Measurements from ENCODE around the gene ATP9A.
"Not testable (repeated sequence)": the region's sequence is repeated elsewhere in the genome, so short reads cannot be mapped to it uniquely, and the experiment has no call there.

Gene ATP9A

DNA sequence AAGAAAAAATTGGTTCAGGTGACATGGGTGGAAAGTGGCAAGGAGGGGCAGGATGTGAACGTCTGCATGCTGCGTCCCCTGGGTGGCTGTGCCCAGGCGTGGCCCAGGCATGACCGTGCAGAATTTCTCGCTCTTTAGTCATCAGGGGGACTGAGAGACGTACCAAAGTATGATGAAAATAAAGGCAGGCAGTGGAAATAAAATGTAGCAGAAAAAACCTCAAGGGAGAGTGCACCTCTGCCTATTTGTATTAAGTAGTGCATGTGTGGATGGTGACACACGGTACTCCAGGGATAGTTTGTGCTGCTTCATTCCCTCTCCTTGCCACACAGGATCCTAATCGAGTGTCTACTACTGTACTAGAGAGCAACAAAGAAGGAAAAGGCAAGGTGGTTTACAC, 81.1 kb downstream of the ATP9A start:
- DNase-seq: no peak

DNA sequence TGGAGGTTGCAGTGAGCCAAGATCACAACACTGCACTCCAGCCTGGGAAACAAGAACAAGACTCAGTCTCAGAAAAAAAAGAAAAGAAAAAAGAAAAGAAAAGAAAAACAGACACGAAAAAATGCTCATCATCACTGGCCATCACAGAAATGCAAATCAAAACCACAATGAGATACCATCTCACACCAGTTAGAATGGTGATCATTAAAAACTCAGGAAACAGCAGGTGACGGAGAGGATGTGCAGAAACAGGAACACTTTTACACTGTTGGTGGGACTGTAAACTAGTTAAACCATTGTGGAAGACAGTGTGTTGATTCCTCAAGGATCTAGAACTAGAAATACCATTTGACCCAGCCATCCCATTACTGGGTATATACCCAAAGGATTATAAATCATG, 82.7 kb downstream of the ATP9A start:
- DNase-seq: not testable (repeated sequence)

DNA sequence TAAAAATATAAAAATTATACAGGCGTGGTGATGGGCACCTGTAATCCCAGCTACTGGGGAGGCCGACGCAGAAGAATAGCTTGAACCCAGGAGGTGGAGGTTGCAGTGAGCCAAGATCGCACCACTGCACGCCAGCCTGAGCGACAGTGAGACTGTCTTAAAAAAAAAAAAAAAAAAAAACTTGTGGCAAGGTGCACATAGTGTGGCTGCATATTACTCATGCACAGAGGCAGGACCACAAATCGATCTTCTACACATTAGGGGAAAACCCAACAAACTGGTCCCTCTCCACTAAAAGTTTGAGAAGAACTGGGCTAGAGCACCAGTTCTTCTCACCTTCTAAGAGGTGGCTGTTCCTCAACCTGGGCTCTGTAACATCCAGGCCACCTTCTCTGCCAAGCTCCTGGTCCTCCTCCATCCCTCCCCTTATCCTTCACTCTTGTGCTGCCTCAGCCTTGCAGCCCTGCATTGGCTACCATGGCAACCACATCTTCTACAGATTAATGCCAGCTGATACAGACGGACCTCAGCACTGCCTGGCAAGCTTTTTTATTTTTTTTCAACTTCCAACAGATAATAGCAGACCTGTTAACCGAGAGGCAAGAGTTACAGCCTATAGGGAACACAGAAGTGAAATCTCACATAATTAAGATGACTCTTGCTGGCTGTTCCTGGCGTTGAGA, 88.0 kb downstream of the ATP9A start:
- no peak for DNase-seq

DNA sequence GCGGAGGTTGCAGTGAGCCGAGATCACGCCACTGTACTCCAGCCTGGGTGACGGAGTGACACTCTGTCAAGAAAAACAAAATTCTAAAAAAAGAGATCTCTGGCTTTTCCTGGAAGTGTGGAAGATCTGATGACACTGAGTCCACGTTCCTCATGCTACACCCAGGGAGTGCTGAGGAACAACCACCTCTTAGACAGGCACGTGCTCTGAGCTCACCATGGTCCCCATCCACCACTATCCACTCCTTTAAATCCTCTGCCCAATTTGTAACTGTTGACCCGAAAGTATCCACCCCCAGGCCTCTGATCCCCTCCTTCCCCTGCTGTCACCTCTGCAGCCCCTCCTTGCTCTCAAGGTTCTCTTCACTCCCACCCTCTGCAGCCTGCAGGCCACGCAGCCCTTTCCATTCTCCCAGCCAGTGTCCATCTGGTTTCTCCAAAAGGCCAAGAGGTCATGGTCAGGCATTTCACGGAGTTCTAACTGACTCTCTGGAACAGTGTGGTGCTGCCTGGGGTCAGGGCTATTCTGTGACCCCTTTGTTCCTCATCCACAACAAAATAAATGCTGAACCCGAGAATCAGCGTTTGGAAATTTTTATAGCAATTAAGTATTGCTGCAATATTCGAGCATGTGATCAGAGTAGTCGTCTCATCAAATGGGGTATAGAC, 88.8 kb downstream of the ATP9A start:
- DNase-seq: no peak

DNA sequence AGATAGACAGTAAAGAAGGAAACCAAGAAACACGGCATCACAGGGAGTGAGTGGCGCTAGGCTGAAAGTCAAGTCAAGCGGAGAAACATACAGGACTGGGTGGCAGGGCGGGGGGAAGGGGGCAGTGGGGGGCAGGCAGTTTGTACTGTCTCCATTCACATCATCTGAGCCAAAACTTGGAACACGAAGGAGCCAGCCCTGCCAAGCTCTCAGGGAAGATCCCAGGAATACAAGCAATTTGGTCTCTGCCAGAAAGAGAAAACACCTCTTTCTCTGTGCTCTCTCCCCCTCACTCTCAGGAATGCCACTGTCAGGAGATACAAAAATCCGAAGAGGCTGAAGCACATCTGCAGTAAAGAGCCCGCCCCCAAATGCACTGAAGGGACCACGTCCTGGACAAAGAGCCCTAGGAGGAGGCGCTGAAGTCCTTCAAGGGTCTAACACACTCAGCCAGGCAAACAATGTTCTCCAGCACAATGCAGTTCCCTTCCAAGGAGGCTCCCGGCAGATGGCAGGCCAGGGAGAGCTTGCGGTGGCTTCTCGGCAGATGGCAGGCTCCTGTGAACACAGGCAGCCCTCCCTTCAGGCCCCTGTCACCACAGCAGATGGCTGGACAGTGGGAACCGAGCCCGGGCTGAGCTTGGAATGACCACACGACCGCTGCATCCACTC, 90.0 kb downstream of the ATP9A start:
- peak; percentile 26 for DNase-seq

DNA sequence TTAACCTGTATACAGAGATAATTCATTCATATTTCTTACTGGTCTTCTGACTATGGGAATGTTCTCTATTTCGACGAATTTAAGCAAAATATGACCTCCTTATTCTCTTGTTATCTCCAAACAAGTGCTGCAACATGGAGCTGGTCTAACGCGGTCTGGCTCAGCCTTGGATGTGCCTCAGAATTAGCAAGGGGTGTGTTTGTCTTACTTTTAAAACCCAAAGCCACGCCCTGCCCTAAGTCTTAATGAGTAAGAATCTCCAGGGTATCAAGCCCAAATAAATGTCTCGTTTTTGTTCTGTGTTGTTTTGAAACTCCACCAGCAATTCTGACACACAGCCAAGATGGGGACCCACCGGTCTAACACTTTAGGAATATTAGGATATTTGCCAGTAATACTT, 99.2 kb downstream of the ATP9A start:
- no peak for DNase-seq

DNA sequence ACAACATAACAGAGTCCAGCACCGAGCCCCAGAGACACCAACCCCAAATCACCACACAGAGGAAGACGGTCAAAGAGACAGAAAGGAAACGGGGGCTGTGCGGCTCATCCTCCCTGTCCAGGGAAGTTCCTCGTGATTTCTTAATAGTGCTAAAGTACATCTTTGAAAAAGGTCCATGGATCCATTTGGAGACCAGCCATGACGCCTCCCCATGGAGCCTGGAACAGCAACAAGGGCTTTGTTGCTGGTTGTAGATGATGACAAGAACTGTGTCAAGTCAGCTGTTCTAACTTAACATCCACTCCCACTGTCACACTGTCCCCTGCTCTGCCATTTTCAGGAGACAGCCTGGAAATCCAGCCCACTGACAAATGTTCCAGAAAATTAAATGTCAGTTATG, 99.7 kb downstream of the ATP9A start:
- no peak for DNase-seq

DNA sequence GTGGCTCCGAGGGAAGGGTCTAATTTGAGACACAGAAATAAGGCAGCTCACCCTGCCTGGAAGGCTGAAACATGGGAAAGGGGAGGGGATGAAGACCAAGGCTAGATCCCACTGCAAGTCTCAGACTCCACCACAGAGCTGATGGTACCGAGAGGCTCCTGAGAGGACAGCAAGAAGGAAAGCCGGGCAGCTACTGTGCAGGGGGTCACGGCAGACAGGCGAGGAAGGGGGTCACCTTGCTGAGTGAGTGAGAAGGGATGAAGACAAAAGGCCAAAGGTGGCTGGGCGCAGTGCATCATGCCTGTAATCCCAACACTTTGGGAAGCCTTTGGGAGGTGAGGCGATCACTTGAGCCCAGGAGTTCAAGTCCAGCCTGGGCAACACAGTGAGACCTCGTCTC, 100.7 kb downstream of the ATP9A start:
- no peak for DNase-seq

DNA sequence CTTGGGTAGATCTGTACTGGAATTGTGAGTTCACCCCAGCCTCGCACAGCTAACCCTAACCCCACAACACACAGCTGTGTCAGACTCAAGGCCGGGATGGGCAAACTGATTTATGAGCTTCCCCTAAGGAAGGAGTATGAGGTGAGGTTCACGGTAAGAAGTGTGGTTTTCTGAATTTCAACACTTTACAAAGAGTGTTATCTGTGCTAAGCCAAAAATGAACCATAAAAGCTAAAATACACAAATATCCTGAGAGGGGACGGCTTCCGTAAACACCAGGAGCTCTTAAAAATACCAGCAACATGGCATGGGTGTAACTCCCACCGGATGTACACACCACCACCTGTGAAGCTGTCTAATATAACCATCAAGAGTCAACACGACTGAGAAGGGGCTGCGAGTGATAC, 101.2 kb downstream of the ATP9A start:
- DNase-seq: no peak

DNA sequence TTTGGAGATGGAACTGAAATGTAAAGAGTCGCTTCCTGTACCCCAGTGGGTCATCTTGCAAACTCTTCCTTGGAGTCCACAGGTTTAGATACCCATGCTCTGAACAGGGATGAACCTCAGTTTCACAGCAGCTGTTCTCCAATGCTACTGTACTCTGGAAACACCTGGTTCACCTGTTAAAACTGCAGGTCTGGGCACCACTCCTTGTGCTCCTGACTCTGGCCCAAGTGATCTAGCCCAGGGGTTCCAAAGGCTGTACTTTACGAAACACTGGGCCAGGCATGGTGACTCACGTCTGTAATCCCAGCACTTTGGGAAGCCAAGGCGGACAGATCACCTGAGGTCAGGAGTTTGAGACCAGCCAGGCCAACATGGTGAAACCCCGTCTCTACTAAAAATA, 102.1 kb downstream of the ATP9A start:
- DNase-seq: no peak

DNA sequence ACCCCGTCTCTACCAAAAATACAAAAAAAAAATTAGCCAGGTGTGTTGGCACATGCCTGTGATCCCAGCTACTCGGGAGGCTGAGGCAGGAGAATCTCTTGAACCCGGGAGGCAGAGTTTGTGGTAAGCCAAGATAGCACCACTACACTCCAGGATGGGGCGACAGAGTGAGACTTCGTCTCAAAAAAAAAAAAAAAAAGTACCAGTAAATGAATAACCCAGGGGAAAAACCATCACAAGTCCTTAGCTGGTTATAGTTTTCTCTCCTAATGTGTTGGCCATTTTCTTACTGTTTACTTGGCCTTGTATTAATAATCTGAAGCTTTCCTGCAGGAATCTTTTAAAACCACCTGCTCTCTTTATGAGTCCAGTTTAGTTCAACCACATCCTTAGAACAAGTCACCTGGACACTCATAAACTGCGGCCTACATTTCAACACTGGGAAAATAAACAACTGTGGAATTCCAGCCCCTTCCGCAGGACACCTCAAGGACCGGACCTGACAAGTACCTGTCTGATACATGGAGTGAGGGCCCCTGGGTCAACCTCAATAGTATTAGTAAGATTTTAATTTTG, 102.6 kb downstream of the ATP9A start:
- DNase-seq: no peak

DNA sequence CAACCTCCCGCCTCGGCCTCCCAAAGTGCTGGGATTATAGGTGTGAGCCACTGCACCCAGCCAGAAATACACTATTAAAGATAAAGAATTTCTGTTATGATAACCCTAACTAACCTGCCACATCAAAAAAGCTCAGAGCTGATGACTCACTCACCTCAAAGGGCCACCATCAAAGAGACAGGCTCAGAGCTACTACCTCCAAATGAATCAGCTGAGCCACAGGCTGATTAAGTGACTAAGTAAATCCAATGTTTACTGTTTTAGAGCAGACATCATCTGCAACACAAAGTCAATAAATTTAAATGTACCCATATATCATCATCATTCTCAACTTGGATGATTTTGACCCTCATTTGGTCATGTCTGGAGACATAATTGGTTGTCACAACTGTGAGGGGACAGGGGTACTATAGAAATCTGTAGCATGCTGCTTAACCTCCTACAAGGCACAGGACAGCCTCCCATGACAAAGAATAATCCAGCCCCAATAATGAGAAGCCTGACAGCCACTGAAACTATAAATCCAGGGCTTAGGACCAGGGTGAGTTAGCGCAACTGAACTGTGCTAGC, 106.5 kb downstream of the ATP9A start:
- no peak for DNase-seq

DNA sequence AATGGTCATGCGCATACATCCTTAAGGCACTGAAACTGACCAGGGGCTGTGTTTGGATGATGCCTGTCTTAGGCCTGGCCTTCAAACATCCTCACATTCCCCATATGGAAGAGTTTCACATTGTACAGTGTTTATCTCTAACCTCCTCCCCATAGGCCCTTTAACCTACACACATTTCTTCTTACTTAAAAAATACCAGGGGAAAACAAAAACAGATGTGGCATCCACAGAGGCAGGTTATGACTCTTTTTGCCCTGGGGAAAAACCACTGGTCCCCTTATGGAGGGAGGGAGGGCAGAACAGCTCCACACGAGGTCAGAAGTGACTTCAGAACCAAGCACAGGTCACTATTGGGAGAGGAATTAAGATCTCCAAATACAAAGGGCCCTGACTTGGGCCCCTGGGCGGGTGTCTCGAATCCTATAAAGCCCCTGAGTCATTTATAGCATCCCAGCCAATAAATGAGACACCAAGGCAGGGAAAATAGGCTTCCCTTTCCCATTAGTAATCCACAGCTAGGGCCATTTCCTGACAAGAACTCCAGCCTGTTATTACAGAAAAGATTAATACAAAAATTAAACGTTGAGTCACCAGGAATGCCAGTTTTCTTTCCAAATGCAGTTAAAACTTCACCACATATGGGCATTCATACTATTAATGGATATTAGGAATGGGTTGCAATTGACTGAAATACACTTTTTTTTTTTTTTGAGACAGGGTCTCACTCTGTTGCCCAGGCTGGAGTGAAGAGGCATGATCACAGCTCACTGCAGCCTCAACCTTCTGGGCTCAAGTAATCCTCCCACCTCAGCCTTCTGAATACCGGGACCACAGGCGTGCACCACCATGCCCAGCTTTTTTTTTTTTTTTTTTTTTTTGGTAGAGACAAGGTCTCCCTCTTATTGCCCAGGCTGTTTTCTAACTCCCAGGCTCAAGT, 107.2 kb downstream of the ATP9A start:
- DNase-seq: no peak

DNA sequence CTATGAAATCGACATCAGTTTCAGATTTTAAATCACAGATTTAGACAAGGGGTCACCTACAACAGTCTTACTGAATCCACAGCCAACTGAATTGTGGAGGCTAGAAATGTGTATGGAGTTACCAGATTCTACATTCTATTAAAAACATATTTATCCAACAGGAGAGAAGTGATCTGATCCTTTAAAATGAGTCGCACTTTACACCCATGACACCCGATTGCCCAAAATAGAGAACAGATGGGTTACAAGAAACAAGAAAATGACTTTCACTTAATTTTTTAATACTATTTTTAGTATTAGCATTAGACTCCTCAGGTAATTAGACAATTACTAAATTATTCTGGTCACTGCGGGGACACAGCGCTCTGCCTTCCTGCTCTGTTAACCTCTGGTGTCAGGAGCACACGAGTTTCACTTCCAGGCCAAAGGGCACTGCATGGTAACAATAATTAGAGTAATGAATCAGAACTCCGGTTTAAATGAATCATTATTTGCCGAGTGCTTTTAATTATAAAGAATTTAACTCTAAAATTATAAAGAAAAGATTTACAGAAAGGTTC, 108.6 kb downstream of the ATP9A start:
- DNase-seq: no peak

DNA sequence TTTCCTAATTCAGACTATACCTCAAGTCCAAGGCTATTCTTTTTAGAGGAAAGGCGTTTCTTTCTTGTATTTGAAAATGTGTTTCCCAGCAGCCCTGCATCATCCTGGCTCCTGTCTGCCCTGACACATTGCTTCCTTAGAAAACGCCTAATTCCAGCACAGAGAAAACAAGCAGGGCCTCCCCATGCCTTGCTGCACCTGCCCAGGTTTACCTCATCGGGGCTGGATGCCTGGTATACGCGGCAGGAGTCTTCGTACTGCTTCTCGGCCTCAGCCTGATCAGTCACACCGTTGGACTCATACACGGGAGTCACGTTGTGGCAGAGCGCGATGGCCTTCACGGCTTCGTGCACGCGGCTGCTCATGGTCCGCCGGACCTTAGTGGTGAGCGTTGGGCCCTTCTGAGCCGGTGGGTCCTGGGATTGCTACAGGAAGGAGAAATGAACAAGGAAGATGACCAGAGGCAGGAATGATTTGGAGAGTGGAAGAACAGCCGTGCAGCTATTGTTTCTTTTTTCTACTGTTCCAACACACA, 111.4 kb downstream of the ATP9A start:
- DNase-seq: no peak

DNA sequence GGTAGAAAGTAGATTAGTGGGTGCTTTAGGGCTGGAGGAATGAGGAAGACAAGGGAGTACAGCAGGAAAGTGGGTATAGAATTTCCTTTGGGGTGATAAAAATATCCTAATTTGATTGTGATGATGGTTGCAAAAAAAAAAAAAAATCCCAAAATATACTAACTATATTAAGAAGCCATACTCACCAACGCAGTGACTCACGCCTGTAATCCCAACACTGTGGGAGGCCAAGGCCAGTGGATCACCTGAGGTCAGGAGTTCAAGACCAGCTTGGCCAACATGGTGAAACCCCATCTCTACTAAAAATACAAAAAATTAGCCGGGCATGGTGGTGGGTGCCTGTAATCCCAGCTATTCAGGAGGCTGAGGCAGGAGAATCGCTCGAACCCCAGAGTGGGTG, 112.1 kb downstream of the ATP9A start:
- DNase-seq: not testable (repeated sequence)

DNA sequence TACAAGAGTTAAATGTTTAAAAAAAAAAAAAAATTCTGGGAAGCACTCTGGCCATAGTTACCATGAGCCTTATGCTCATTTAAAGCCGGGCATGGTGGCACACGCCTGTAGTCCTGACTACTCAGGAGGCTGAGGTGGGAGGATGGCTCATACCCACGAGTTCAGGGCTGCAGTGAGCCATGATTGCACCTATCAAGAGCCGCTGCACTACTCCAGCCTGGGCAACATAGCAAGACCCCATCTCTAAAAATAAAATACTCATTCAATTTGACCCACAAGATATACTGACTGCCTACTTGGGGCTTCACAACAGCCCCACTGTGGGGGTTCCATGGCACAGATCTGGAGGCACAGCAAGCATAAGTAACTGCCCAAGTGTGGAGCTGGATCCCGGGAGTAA, 113.7 kb downstream of the ATP9A start:
- DNase-seq: no peak

DNA sequence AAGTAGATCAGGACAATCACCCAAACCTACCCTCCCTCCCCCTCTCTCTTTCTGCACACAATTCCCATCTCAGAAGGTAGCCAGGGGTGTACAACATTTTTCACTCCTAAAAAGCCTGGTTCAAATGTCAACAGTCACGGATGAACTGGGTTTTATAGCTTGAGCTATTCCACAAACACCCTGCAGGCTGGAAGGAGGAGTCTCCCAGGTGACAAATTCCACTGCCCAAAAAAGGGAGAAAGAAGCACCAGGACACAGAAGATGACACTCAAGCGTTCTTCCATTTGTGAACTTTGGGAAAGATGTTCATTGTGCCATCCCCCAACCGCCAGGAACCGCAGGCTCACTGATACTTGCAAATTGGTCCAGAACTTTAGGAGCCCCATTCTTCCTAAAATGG, 114.1 kb downstream of the ATP9A start:
- no peak for DNase-seq

DNA sequence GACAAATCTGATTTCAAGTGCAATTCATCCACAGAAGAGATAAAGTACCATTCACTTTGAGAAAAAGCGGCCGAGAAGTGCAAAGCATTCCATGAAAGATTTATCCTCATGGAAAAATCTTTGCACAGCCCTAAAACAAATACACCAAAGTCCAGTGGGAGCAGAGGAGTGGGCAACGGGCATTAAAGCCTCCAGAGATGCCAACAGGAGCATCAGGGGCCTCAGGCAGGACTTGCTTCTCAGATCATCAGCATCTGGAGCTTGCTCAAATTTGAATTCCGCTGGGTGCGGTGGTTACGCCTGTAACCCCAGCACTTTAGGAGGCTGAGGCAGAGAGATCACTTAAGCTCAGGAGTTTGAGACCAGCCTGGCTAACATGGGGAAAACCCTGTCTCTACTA, 115.0 kb downstream of the ATP9A start:
- DNase-seq: no peak

DNA sequence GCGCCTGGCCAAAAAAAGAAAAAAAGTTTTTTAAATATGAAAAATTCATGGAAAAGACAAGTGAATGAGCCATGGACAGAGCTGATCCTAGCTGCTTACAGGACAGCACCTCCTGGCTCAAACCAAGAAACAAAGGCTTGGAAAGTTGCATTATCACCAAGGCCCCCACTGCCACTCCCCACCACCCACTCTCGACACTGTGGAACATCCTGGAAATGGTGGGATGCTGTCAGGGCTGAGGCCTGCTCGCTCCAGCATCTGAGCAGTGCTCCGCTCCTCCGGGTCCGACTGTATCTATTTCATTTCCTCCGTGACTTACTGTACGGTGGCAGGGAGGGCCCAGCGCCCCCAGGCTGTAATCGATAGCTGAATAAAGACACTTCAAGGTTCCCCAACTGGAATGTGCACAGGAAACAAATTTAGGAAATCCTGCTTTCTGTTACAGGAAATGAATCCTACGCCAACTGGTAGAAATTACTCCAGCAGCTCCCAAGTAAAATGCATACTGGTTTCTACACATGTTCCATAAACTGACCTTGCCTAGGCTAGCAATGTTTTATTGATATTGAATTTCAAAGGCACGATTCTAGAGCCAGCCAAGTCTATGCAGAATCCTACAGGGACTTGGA, 116.2 kb downstream of the ATP9A start:
- no peak for DNase-seq

DNA sequence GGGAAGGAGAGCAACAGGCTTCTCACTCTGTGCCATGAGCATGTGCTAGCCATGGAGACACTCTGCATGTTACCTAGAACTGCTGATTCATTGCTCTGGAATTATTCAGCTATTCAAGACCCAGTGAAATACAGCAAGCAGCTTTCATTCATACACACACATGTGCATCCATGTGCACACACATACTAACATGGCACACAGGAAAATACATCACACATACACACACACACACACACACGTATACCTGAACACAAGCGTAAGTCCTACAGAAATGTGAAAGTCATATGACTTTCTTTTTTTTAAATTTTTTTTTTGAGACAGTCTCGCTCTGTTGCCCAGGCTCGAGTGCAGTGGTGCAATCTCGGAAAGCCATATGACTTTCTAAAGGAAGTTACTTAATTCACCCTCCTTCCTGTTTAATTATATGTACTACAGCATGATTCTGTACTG, 117.5 kb downstream of the ATP9A start:
- DNase-seq: no peak

Measured in DMS79 (cell line).